H1 (cell line): ENCODE results near the gene ESPNL. TPM values are rescaled to one million over a fixed set of nuclear protein-coding genes. Genes with fewer than 3 reads are reported as not detected.

Source experiments
- CTCF ChIA-PET: fragments of 300-600 bp; sonication (Branson Sonifier 250); formaldehyde crosslinking; loops from one replicate; lab custom pipeline; 2021; ENCODE audit not compliant: partially characterized antibody; lab: Charles Lee
- POLR2A ChIA-PET: fragments of 300-600 bp; sonication (Branson Sonifier 250); formaldehyde crosslinking; loops from one replicate; lab custom pipeline; 2021; ENCODE audit warnings: inconsistent platforms; ENCODE audit not compliant: partially characterized antibody; lab: Charles Lee
- DNase-seq, 2 experiments: peaks; one replicate each; pipeline versions ENCODE4 v3.0.0 to v3.0.0-alpha.2; 2010 to 2022; ENCODE audit warnings: low spot score in 2 of 2, low read depth in 1 of 2, mixed read lengths in 1 of 2
- FAIRE-seq: peaks from 2 replicates; lab custom pipeline; 2011; peaks lifted over from hg19 to GRCh38; lab: Jason Lieb, UNC
- H2AFZ ChIP-seq: 2 replicates; pipeline ENCODE4 v1.8.1; 2012; ENCODE audit warnings: low read length, inconsistent platforms
- H2AK5ac ChIP-seq: 2 replicates; pipeline ENCODE4 v1.6.1; 2013; ENCODE audit warnings: low read depth, low read length
- H2BK120ac ChIP-seq: replicated peaks from 2 replicates; pipeline ENCODE3; 2013; ENCODE audit warnings: low read depth, low read length, inconsistent platforms
- H2BK12ac ChIP-seq: 2 replicates; pipeline ENCODE4 v1.6.1; 2013; ENCODE audit warnings: low read depth, low read length
- H2BK15ac ChIP-seq: 2 replicates; pipeline ENCODE4 v1.6.1; 2013; ENCODE audit warnings: low read length
- H2BK20ac ChIP-seq: 2 replicates; pipeline ENCODE4 v1.6.1; 2013; ENCODE audit warnings: low read length
- H2BK5ac ChIP-seq: 2 replicates; pipeline ENCODE4 v1.6.1; 2013; ENCODE audit warnings: low read depth, low read length
- H3K14ac ChIP-seq: 2 replicates; pipeline ENCODE4 v1.6.1; 2013; ENCODE audit warnings: inconsistent platforms; ENCODE audit not compliant: insufficient read length
- H3K18ac ChIP-seq: 2 replicates; pipeline ENCODE4 v1.6.1; 2013; ENCODE audit warnings: low read length; ENCODE audit errors: extremely low read depth
- H3K23ac ChIP-seq: 2 replicates; pipeline ENCODE4 v1.6.1; 2013; ENCODE audit warnings: inconsistent platforms; ENCODE audit not compliant: insufficient read length
- H3K23me2 ChIP-seq: 2 replicates; pipeline ENCODE4 v1.6.1; 2013; ENCODE audit warnings: low read depth, low read length
- H3K27ac ChIP-seq: 2 replicates; pipeline ENCODE4 v1.6.1; 2011; ENCODE audit warnings: low read depth, low read length, inconsistent platforms
- H3K27me3 ChIP-seq, 4 experiments: replicated peaks in 1 of 4; 1 replicate in 1 of 4; 2 replicates in 3 of 4; pipeline versions ENCODE4 v1.6.1 to v1.8.1; 2011 to 2013; ENCODE audit warnings: low read length in 3 of 4, mild to moderate bottlenecking in 3 of 4, inconsistent platforms in 2 of 4, mixed read lengths in 2 of 4, moderate library complexity in 1 of 4; ENCODE audit not compliant: control insufficient read depth in 3 of 4, insufficient read depth in 3 of 4; ENCODE audit errors: extremely low read depth in 1 of 4
- H3K36me3 ChIP-seq, 4 experiments: 2 replicates each; pipeline versions ENCODE4 v1.6.1 to v1.8.1; 2011 to 2013; ENCODE audit warnings: mild to moderate bottlenecking in 4 of 4, low read length in 3 of 4, moderate library complexity in 2 of 4, control low read depth in 1 of 4, inconsistent platforms in 1 of 4; ENCODE audit not compliant: insufficient read depth in 4 of 4, control insufficient read depth in 2 of 4
- H3K4ac ChIP-seq: replicated peaks from 2 replicates; pipeline ENCODE3; 2013; ENCODE audit warnings: low read length, low read depth, mixed read lengths, inconsistent platforms; ENCODE audit not compliant: insufficient read length
- H3K4me1 ChIP-seq, 4 experiments: replicated peaks in 1 of 4; 1 replicate in 1 of 4; 2 replicates in 3 of 4; pipeline versions ENCODE4 v1.6.1 to v1.8.1; 2011 to 2013; ENCODE audit warnings: low read length in 3 of 4, inconsistent platforms in 2 of 4, mixed read lengths in 1 of 4; ENCODE audit not compliant: insufficient read depth in 4 of 4, control insufficient read depth in 3 of 4
- H3K4me2 ChIP-seq, 2 experiments: 2 replicates each; pipeline versions ENCODE4 v1.6.1 to v1.8.1; 2011 to 2013; ENCODE audit warnings: low read depth in 2 of 2, low read length in 2 of 2, control low read depth in 1 of 2, inconsistent platforms in 1 of 2, mild to moderate bottlenecking in 1 of 2; ENCODE audit not compliant: insufficient read depth in 1 of 2
- H3K4me3 ChIP-seq, 4 experiments: fragments of 200-600, 300-600 bp in 1 of 4; sonication (generic), shearing (Covaris generic), sonication (Bioruptor Twin) in 1 of 4; 2 replicates each; pipeline versions ENCODE4 v1.5.1 to v1.8.1; 2011 to 2016; ENCODE audit warnings: low read length in 4 of 4, low read depth in 3 of 4, control low read depth in 2 of 4, inconsistent platforms in 2 of 4, mild to moderate bottlenecking in 2 of 4, mixed read lengths in 1 of 4, moderate library complexity in 1 of 4; ENCODE audit not compliant: insufficient read depth in 2 of 4; ENCODE audit errors: extremely low read depth in 1 of 4
- H3K56ac ChIP-seq: replicated peaks from 2 replicates; pipeline ENCODE3; 2013; ENCODE audit warnings: low read depth, mild to moderate bottlenecking, mixed read lengths, low read length, inconsistent platforms; ENCODE audit not compliant: insufficient read length
- H3K79me1 ChIP-seq: 2 replicates; pipeline ENCODE4 v1.6.1; 2013; ENCODE audit warnings: low read depth, low read length, control low read depth
- H3K79me2 ChIP-seq, 2 experiments: 2 replicates each; pipeline versions ENCODE4 v1.6.1 to v1.8.1; 2012 to 2013; ENCODE audit warnings: low read length in 2 of 2, mild to moderate bottlenecking in 2 of 2, inconsistent platforms in 1 of 2; ENCODE audit not compliant: insufficient read depth in 2 of 2, control insufficient read depth in 1 of 2
- H3K9ac ChIP-seq, 4 experiments: replicated peaks in 1 of 4; 1 replicate in 1 of 4; 2 replicates in 3 of 4; pipeline versions ENCODE4 v1.6.1 to v1.8.1; 2011 to 2013; ENCODE audit warnings: low read depth in 3 of 4, low read length in 3 of 4, control low read depth in 2 of 4, mild to moderate bottlenecking in 2 of 4, moderate library complexity in 2 of 4, inconsistent platforms in 1 of 4; ENCODE audit errors: extremely low read depth in 1 of 4
- H3K9me3 ChIP-seq, 2 experiments: 2 replicates each; pipeline versions ENCODE4 v1.6.1 to v1.8.1; 2012 to 2013; ENCODE audit warnings: mild to moderate bottlenecking in 2 of 2, moderate library complexity in 2 of 2, control low read depth in 1 of 2, inconsistent platforms in 1 of 2, low read depth in 1 of 2, low read length in 1 of 2, mixed read lengths in 1 of 2; ENCODE audit not compliant: insufficient read depth in 2 of 2
- H4K20me1 ChIP-seq, 2 experiments: replicated peaks in 1 of 2; 2 replicates each; pipeline versions ENCODE3 to v1.8.1; 2011 to 2013; ENCODE audit warnings: inconsistent platforms in 2 of 2, low read length in 2 of 2, mild to moderate bottlenecking in 1 of 2; ENCODE audit not compliant: insufficient read depth in 2 of 2, control insufficient read depth in 1 of 2
- H4K5ac ChIP-seq: 2 replicates; pipeline ENCODE4 v1.6.1; 2013; ENCODE audit warnings: low read length, low read depth, mixed read lengths, inconsistent platforms; ENCODE audit not compliant: insufficient read length
- H4K8ac ChIP-seq: 2 replicates; pipeline ENCODE4 v1.8.0; 2013; ENCODE audit warnings: mild to moderate bottlenecking, moderate library complexity, low read length, inconsistent platforms; ENCODE audit not compliant: insufficient read depth; ENCODE audit errors: extremely low read depth
- H4K91ac ChIP-seq: replicated peaks from 2 replicates; pipeline ENCODE3; 2013; ENCODE audit warnings: low read length, mixed read lengths, inconsistent platforms; ENCODE audit not compliant: insufficient read length
- NANOG ChIP-seq: IDR thresholded peaks from 2 replicates; pipeline ENCODE4 v1.6.1; 2011; ENCODE audit warnings: low read length, low read depth, mild to moderate bottlenecking, inconsistent platforms; ENCODE audit not compliant: insufficient read depth, poor library complexity, severe bottlenecking
- RAD21 ChIP-seq, 2 experiments: IDR thresholded peaks in 1 of 2; conservative IDR thresholded peaks in 1 of 2; 2 replicates each; pipeline ENCODE4 v1.6.1; 2011; ENCODE audit warnings: low read depth in 2 of 2, low read length in 2 of 2, improper control_type of control experiment in 1 of 2, inconsistent platforms in 1 of 2, mild to moderate bottlenecking in 1 of 2, moderate library complexity in 1 of 2
- SP1 ChIP-seq: IDR thresholded peaks from 2 replicates; pipeline ENCODE4 v1.6.1; 2011; ENCODE audit warnings: low read depth, low read length
- SP4 ChIP-seq: IDR thresholded peaks from 2 replicates; pipeline ENCODE4 v1.6.1; 2012; ENCODE audit warnings: low read length, inconsistent platforms
- TCF12 ChIP-seq: IDR thresholded peaks from 2 replicates; pipeline ENCODE4 v1.6.1; 2011; ENCODE audit warnings: low read depth, mild to moderate bottlenecking, low read length
- USF2 ChIP-seq: IDR thresholded peaks from 2 replicates; pipeline ENCODE4 v1.6.1; 2011; ENCODE audit warnings: low read length, improper control_type of control experiment
- WGBS, 2 experiments: shearing (Covaris generic) in 1 of 2; methylation state at CpG; one replicate each; pipeline versions ENCODE4 v1.1.6 to v1.1.7; 2013 to 2015; ENCODE audit warnings: low lambda C conversion rate in 2 of 2, mixed read lengths in 2 of 2, inconsistent platforms in 1 of 2, low coverage in 1 of 2, missing lambda C conversion rate in 1 of 2; ENCODE audit not compliant: insufficient replicate concordance in 2 of 2, insufficient coverage in 1 of 2, insufficient read length in 1 of 2; ENCODE audit errors: extremely low coverage in 1 of 2, missing lambda C conversion rate in 1 of 2; 5-methylcytosine and 5-hydroxymethylcytosine counted together
- polyA plus RNA-seq, 7 experiments: library from polyadenylated mRNA; depleted of rRNA in 3 of 7; stranded (reverse) in 5 of 7; unstranded in 2 of 7; fragments of >200 nt in 5 of 7; fragments of 200-250 nt in 2 of 7; gene quantifications; 1 replicate in 5 of 7; 2 replicates in 1 of 7; 4 replicates in 1 of 7; pipeline versions ENCODE4 v1.2.1 to v1.2.3, GENCODE V29; 2011 to 2013; ENCODE audit warnings: missing spikeins in 2 of 7, mixed read lengths in 2 of 7
- total RNA-seq: library from RNA; stranded (reverse); fragmentation: NEBNext Ultra II Directional; extraction: Animal tissue kit (Norgen Biotek cat#: 25700); gene quantifications from 2 replicates; pipeline ENCODE4 v1.2.1, GENCODE V29; 2021

The ESPNL gene
- total and polyA plus RNA-seq, 2 of the 8 experiments (the other 6 are each of a cell fraction or from before 2014, with no cell fraction given): 0.68 to 1.3 TPM

- H3K56ac ChIP-seq: no peak overlapping the region
- H2BK20ac ChIP-seq: peak overlapping the region; percentile 61; the same call in 1 of the 2 replicates
- POLR2A ChIA-PET: interaction anchor here (0.7 to 3.0 kb wide), 10 partner anchors 7 to 128 kb away, joined by 3 to 23 read pairs (median 4); partner anchors contain the start of gene SCLY
- H3K4ac ChIP-seq: no peak overlapping the region
- H3K27me3 ChIP-seq: no peaks in the 10 kb centered on the region
- no peak overlapping the region; a peak in 1 of 7 replicates for H3K9ac ChIP-seq
- 0 out of 2 replicates have a peak, but pooled peaks cover under 1% of the 10 kb centered on the region for H3K79me1 ChIP-seq
- CTCF ChIA-PET: interaction anchor here (0.6 to 3.0 kb wide), 12 partner anchors 10 to 163 kb away, joined by 3 to 21 read pairs (median 3); no protein-coding TSS in a partner anchor
- H4K91ac ChIP-seq: peak overlapping the region; percentile 75
- H3K9me3 ChIP-seq: no peaks in the 10 kb centered on the region
- 0 out of 2 replicates have a peak overlapping the region, but pooled peaks have one; percentile 44 for H2BK5ac ChIP-seq
- WGBS, 2 experiments: 72% methylated on average over 36 of the region's 37 CpGs; no CpG with 5 or more reads in 1 of the 2 experiments
- H3K14ac ChIP-seq: no peak overlapping the region
- no peak overlapping the region for H4K5ac ChIP-seq
- H4K8ac ChIP-seq: no peak overlapping the region
- H2BK12ac ChIP-seq: peak overlapping the region; percentile 98; the same call in 1 of the 2 replicates
- H3K4me2 ChIP-seq: no peak overlapping the region
- peak overlapping the region; percentile 61; the same call in 1 of the 2 replicates for H2BK15ac ChIP-seq
- DNase-seq (peak; percentile 60 to 85), FAIRE-seq (peak; percentile 77)
- 0 out of 2 replicates have a peak overlapping the region, but pooled peaks have one; percentile 5 for H2AK5ac ChIP-seq
- H3K4me1 ChIP-seq: peaks cover 0 to 21% (median 13%) of the 10 kb centered on the region in 4 experiments; a peak in 6 of 7 replicates
- peak overlapping the region; percentile 26; the same call in 1 of the 2 replicates for H3K27ac ChIP-seq
- no peaks in the 10 kb centered on the region for H3K23me2 ChIP-seq
- no peak overlapping the region for H2BK120ac ChIP-seq
- H3K18ac ChIP-seq: peak overlapping the region; percentile 48; the same call in 1 of the 2 replicates
- peaks cover 0 to 12% (median 3%) of the 10 kb centered on the region in 4 experiments; a peak in 3 of 8 replicates for H3K36me3 ChIP-seq
- H3K23ac ChIP-seq: no peak overlapping the region
- H3K4me3 ChIP-seq: no peak overlapping the region
- no peak overlapping the region for H2AFZ ChIP-seq
- peaks cover 0 to 2% of the 10 kb centered on the region in 2 experiments for H4K20me1 ChIP-seq
- H3K79me2 ChIP-seq: no peaks in the 10 kb centered on the region
- TF ChIP-seq NANOG (no peak), USF2 (peak; percentile 38; the same call in 1 of the 2 replicates), SP4 (peak; percentile 95), RAD21 (IDR thresholded peaks at IDR 0.05 in 1 of 2, conservative IDR thresholded peaks at IDR 0.05 in 1 of 2; ENCODE audit: low read depth in 2 of 2, low read length in 2 of 2) (no peak), SP1 (peak; percentile 79; the same call in 1 of the 2 replicates), TCF12 (no peak)
Measured at GRCh38 chr2:238097988-238098871, 1.9 kb upstream of the ESPNL start.
